A549 treated with DMSO at 1 μM for 4 hours (cell line): Measurements from ENCODE around the gene SIRPB1. TPM values are rescaled to one million over a fixed set of nuclear protein-coding genes. Genes with fewer than 3 reads are reported as not detected.

Source experiments
- total RNA-seq: library from RNA; stranded (reverse); fragments of 200-300 nt; extraction: Qiagen RNA extraction; gene quantifications from 5 replicates; pipeline ENCODE4 v1.2.3, GENCODE V29; 2022; ENCODE audit warnings: low read depth

Gene SIRPB1
- total RNA-seq, result 0.43 to 0.99 TPM (median 0.66 TPM) in 5 replicates

DNA sequence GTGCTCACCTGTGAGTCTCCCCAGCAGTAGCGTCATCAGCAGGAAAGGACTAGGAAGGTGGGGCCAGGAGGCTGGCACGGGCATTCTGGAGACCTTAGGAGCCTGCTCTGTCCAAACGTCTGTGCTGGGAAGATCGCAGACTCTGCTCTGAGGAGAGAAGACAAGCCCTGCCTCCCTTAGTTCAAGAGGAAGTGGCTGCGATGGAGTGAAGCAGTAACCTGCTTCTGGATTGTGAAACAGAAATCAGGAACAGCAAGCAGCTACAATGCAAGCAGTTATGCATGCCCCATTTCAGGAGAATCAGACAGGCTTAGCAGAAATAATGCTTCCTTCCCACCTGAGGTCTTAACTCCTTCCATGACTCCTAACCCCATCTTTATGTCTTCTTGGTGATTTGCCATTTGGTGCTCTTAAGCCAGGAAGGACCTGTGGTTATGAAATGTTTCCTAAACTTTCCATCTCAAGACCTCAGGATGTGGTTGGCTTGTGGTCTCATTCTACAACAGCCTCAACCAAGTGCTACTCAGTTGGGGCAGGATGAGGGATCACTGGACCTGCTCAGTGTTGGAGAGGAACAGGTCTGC, at the start of gene SIRPB1:
SIRPB1 (minus strand) TSS at position 149 of the 584 bp plus-strand sequence; CDS start at position 84, 65 bp downstream.

DNA sequence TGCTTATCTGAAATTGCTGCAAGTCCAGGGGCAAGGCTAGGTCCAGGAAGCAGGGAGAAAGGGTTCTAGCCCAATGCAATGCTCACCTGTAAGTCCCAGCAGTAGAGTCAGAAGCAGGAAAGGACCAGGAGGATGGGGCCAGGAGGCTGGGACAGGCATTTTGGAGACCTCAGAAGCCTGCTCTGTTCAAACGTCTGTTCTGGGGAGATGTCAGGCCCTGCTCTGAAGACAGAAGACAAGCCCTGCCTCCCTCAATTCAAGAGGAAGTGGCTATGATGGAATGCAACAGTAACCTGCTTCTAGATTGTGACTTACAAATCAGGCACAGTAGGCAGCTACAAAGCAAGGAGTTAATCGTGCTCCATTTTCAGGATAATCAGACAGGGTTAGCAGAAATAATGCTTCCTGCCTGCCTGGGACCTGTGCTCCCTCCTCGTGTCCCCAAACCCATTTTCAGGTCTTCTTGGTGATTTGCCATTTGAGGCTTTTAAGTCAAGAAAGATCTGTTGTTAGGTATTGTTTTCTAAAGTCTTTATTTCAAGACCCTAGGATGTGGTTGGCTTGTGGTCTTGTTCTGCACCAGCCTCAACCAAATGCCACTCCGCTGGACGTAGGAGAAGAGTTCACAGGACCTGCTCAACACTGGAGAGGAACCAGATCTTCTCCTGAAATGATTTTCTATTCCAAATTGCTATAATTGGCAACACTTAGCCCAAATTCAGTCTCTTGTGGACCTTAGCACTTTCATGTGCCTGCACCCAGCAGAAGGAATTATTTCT, 37.9 kb upstream of the SIRPB1 start, which contains the start of gene SIRPG:
SIRPG (minus strand) TSS at position 224 of the 779 bp plus-strand sequence; CDS start at position 159, 65 bp downstream.

Other genes starting within 250 kb of the SIRPB1 start
- gene FKBP1A, start 227.0 kb downstream of the SIRPB1 start, total RNA-seq, result 498 to 544 TPM (median 537 TPM) in 5 replicates
- 120 to 154 TPM (median 125 TPM) in 5 replicates for gene NSFL1C, start 153.2 kb downstream of the SIRPB1 start, total RNA-seq
- gene SIRPB2, start 128.6 kb downstream of the SIRPB1 start, total RNA-seq, result not detected in 5 replicates
- not detected in 5 replicates for gene SIRPD, start 62.3 kb downstream of the SIRPB1 start, total RNA-seq
- gene SIRPG, start 37.8 kb upstream of the SIRPB1 start, total RNA-seq, result not detected in 5 replicates